NCI-H345 (cell line): ENCODE results near the gene FGF12.

ENCODE experiments used
- DNase-seq: peaks from one replicate; lab custom pipeline; 2025; lab: John Stamatoyannopoulos, UW

Gene FGF12

DNA sequence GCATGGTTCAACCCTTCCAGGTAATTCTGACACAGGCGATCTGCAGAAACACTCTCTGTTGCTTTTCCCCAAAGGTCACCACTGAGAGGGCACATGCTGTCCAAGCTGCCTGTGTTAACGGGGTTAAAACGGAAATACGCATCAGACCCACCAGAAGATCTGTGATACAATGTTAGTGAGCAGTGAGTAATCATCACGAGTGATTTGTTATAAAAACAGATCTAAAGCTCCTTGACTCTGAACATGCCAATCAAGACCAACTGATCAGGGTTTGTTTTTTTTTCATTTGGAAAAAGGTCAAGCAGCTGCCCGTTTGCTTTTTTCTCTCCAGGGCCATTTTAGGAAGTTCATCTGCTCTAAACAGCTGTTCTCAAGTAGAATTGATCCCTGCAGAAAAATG is 43.2 kb downstream of the FGF12 start:
- no peak for DNase-seq

DNA sequence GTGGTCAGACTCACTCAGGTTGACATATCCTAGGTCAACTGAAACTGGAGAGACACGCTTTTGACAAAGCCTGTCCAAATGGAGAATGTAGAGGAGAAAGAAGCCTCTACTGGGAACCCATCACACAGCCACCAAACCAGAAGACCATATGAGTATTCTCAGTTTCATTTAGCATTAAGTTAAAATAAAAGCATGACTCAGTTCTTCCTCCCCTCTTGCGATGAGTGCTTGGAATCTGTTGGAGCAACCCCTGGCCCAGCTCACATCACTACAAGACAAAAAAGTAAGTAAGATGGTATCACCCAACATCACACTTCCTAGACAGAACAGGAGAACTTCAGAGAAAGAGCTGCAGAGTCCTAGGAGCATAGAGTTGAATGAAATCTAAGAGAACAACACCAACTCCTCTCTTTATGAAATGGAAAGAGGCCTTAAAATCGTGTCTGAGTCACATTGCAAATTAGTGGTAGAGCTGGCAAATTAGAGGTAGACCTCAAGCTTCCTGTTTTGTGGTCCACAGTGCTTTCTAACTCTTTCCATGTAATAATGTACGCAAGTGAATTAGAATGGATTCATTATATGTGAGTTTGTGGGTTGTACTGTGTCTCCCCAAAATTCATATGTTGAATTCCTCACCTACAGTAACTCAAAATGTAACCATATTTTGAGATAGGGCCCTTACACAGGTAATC is 51.2 kb downstream of the FGF12 start:
- DNase-seq, result no peak

GRCh38 chr3:192655628-192656027 is 71.7 kb downstream of the FGF12 start:
- DNase-seq, result no peak

DNA sequence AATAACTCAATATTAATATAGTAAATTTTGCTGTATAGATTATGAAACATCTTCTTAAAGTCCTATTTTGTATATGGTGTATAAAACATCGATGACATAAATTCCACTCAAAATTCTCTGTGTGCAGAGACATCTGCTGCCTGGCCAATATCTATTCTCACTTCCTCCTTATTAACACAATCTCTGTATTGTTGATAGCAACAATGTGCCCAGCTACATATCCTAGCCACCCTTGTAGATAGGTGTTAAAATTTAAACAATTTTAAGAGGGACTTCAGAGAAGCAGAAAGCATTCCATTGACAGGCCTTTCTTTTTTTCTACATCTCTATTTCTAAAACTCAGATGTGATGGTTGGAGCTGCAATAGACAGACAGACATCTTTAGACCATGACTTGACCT is 72.3 kb downstream of the FGF12 start:
- no peak for DNase-seq

DNA sequence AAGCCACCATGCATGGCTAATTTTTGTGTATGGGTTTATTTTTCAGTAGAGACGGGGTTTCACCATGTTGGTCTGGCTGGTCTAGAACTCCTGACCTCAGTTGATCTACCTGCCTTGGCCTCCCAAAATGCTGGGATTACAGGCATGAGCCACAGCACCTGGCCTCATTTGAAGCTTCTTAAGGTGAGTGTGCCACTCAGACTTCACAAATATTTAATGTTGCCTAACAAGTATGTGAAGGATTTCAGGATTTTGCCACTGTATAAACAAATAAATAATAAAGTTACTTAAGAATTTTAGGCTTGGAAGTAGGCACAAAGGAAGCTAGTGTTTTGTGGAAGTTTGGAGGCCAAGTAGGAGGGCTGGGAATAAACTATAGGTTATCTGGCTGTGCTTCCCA is 73.5 kb downstream of the FGF12 start:
- DNase-seq, result no peak

DNA sequence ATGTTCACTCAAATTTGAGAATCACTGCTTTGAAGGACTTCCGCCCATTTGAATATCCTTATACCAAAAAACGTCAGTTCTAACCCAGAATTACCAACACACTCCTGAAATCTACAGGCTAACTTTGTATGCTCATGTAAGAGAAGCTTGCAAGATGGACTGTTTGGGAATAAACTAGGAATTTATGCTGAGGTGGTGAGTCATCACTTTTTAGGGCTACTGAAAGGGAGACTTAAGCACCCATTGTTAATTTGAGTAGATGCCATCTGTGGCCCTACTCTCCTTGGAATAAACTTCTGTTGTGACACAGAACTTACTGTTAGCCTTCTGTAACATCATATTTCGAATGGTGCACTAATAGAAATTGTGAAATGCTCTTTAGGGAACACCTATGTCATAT is 74.6 kb downstream of the FGF12 start:
- no peak for DNase-seq

- no peak for DNase-seq
Observed at GRCh38 chr3:192651836-192652512, 75.4 kb downstream of the FGF12 start.

- DNase-seq, result no peak
Observed at GRCh38 chr3:192645437-192645836, 81.9 kb downstream of the FGF12 start.

DNA sequence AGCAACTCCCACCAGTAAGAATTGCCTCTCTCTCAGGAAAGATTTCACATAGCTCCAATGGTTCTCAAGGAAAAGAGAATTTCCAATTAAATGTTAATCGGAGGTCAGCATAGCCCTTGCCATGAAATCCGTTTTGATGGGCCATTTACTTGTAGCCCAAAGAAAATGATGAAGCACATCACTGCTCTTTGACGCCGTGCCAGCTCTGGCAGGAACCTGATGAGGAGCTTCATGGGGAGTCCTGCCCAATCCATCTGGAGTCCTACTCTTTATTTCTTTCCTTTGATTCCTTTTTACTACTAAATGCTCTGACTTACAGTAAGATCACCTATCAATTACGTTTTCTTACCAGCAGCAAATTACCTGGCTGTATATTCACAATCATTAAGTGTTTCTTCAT is 84.7 kb downstream of the FGF12 start:
- no peak for DNase-seq

DNA sequence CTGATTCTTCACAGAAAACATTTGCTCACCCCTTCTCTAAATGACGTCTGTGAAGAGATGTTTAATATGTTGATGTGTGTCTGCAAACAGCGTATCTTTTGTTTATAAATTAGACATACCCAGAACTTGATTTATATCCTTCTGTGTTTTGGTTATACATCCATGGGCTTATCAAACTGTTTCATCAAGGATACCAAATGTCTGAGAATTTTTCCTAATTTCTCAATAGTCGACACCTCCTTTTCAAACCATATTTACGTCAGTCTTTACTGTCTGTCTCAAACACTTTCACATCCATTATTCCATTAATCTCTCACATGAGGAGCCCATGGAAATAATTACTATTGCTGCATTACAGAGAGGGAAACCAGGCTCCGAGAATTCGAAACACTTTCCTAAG is 85.4 kb downstream of the FGF12 start:
- no peak for DNase-seq

DNA sequence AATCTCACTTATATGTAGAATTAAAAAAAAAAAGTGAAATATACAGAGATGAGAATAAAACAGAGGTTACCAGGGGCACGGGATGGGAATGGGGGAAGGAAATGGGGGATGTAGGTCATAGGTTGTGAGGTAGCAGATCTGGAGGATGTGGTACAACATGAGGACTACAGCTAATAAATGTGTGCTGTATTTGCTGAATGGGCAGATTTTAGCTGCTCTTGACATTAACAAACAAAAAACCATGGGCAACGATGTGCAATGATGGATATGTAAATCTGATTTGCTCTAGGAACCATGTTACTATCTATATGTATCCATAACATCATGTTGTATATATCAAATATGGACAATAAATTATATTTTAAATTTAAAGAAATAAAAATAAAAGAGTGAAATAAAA is 87.4 kb downstream of the FGF12 start:
- DNase-seq, result no peak

DNA sequence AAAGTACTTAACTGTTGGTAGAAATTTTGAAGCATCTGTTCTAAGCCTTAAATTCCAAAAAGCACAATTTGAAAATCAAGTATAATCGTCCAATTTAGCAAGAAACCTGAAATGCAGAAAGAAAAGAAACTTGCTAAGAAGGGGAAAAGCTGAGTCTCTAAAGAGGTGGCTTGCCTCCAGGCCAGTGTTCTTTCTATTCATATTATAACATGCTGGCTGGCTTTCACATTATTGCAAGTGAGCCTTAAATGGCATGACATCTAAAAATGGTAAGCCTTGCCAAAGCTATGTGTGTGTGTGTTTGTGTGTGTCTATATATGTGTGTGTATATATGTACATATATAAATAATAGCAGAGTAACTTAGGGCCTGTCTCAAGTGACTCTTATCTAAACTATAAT is 89.5 kb downstream of the FGF12 start:
- DNase-seq, result no peak

DNA sequence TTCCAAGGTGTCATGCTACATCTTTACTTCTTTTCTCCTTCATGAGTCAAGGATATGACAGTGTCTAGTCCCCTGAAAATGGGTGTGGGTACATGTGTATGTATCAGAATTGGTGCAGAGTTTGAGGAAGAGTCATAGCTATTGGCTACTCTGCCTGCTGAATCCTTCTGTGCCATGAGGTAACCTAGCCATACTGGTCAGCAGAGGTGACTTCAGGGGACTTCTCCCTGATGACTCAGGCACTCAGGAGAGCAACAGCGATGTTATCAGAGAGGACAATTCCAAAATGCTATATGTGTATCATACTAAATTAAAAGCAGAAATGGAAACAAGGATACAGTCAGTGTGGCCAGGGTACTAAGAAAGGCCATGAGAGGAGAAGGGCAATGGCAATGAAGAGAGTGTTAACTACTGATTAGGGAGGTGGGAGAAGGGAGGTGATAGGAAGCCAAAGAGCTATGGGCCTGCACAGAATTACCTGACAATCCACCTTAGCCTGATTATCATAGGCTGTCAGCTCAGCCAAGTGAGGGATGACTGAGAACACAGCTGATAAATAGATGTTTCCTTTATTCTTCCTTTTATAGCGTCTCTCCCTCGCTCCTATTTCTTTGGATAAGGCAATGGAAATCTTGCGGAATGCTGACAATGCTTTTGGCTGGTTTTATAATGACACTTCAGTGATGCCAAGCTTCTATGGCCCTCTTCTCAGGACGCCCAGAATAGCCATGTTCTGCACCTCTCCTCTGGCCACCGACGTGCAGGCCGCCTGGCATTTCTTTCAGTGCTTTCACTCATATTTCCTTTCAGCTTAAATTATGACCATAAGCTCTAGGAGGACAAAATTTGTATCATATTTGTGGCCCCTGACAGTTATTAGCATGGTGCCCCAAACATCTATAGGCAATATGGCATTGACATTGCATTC is 90.6 kb downstream of the FGF12 start:
- DNase-seq, result no peak

DNA sequence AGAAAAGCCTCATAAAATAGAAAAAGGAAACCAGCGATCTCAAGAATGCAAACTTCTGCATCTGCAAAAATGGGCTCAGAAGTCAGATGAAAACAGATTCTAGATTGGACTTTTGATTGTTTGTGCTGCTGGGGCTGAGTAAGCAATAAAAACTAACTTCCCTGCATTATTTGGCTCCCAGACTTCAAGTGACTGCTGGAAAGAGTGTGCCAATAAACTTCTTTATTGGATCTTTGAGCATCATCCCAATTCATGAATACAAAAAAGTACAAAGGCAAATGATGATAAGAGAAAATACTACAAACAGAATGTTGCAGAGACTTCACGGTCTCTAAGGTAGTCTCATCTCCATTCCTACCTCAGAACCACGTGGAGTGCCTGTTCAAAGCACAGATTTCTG is 97.9 kb downstream of the FGF12 start:
- DNase-seq, result no peak

DNA sequence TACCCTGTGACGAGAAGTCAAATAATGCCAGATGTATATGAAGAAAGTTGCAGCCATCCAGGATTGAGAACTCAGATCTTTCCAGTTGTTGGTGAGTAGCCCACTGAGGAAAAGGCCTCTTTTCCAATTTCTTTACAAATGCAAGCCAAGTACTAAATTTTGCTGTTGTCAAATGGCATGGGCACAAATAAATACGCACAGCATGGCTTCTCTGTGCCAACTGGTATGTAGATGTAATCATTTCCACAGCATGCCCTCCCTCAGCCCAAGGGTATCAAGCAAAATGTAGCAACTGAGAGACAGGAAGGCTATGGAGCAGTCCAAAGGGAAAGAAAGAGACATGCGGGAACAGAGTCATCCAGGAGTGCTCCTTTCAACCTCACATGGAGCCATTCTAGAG is 105.4 kb downstream of the FGF12 start:
- DNase-seq, result no peak

DNA sequence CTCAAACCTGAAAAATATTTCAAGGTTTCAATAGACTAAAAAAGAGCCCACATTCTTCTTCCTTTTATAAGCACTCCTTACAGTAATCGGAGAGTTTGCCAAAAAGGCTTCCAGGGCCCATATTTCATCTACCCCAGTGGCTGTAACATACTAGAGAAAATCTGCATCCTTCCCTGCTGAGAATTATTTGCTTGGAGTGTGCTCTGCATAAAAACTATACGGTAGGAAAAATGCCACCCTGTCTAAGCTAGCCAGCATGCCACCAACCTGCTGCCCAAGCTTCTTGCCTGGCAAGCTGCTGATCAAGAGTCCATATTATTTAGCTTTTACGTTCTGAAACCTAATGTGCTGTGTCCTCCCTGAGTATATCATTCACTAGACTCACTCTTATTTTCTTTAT is 107.1 kb downstream of the FGF12 start:
- no peak for DNase-seq

GRCh38 chr3:192611411-192611810 is 115.9 kb downstream of the FGF12 start:
- no peak for DNase-seq

- DNase-seq, result no peak
Observed at GRCh38 chr3:192608726-192609600, 118.4 kb downstream of the FGF12 start.

- no peak for DNase-seq
Observed at GRCh38 chr3:192607798-192608197, 119.5 kb downstream of the FGF12 start.

GRCh38 chr3:192597913-192598312 is 129.4 kb downstream of the FGF12 start:
- no peak for DNase-seq

GRCh38 chr3:192597506-192597905 is 129.8 kb downstream of the FGF12 start:
- DNase-seq, result no peak

- no peak for DNase-seq
Observed at GRCh38 chr3:192578729-192579128, 148.6 kb downstream of the FGF12 start.
